ENCODE data around the gene CAMKK2.

GRCh38 chr12:121188227-121188626 is 108.3 kb downstream of the CAMKK2 start:
- TF ChIP-seq, protein P1, sequence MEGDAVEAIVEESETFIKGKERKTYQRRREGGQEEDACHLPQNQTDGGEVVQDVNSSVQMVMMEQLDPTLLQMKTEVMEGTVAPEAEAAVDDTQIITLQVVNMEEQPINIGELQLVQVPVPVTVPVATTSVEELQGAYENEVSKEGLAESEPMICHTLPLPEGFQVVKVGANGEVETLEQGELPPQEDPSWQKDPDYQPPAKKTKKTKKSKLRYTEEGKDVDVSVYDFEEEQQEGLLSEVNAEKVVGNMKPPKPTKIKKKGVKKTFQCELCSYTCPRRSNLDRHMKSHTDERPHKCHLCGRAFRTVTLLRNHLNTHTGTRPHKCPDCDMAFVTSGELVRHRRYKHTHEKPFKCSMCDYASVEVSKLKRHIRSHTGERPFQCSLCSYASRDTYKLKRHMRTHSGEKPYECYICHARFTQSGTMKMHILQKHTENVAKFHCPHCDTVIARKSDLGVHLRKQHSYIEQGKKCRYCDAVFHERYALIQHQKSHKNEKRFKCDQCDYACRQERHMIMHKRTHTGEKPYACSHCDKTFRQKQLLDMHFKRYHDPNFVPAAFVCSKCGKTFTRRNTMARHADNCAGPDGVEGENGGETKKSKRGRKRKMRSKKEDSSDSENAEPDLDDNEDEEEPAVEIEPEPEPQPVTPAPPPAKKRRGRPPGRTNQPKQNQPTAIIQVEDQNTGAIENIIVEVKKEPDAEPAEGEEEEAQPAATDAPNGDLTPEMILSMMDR (IDR thresholded peaks at IDR 0.05) = no peak
- TF ChIP-seq POLR2A (IDR thresholded peaks at IDR 0.05) = no peak

All from thyroid gland (tissue), 4 donors.